ENCODE results near the gene NUP107.

NUP107 gene

DNA sequence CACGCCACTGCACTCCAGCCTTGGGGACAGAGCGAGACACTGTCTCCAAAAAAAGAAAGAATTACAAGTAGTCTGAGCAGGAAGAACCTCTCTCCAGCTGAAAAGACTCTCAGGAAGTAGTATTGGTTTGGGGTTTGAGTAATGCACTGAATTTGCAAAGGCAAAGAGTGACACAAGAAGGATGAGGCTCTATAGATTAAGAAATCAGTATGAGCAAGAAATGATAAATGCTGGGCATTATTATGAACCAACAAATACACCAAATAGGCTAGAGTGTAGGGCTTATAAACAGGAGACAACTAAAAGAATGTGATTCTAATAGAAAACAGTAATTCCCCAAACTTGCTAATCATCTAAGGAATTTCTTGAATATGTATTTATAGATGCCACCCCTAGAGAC is 56.6 kb downstream of the NUP107 start:
- no peak for DNase-seq

DNA sequence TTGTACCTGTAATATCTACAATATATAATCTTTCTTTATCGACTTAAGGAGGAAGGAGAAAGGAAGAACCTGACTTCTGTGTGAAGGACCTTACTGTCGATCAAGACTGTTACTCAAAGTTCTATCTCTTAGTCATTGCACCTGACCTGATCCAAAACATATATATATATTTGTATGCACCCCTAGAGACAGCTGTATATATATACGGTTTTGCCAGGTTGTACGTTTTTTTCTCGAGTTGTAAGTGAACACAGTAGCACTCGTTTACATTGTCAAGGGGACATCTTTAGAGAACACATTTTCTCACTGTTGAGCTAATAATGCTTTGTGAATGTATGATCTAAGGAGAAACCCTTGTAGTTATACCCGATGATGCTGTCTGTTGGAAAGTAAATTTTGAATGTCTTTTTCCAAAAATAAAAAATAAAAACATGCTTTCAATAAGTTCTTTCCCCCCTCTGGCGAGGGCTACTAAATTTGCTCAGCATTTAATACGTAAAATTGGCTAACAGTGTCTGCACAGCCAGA is 58.7 kb downstream of the NUP107 start:
- DNase-seq, result no peak

GRCh38 chr12:68745904-68746571 is 59.3 kb downstream of the NUP107 start, which contains the start of gene SLC35E3:
TSS of gene SLC35E3 (plus strand) at chr12:68746176. CDS start at chr12:68746378, 202 bp downstream.
- peak; percentile 96 for DNase-seq

DNA sequence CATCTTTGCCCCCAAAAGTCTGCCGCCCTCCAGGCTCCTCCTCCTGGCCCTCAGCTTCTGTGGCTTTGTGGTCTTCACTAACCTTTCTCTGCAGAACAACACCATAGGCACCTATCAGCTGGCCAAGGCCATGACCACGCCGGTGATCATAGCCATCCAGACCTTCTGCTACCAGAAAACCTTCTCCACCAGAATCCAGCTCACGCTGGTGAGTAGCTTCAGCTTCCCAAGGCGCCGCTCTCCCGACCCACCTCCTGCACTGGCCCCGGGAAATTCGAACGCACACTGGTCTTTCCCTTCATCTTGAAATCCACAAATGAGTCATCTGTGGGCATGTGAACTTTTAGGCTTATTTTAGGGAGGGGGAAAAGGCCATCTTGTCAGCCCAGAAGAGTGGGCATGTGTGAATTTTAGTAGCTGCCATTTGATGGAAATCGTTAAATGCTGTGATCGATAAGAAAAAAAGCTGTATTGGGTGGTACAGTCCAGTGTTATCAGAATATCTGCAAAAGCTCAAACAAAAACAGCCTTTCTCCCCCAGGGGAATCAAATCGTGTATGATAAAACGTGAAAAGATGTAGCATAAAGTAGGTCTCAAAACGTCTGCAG is 59.9 kb downstream of the NUP107 start:
- peak; percentile 72 for DNase-seq

GRCh38 chr12:68749443-68749842 is 62.7 kb downstream of the NUP107 start:
- DNase-seq, result no peak

DNA sequence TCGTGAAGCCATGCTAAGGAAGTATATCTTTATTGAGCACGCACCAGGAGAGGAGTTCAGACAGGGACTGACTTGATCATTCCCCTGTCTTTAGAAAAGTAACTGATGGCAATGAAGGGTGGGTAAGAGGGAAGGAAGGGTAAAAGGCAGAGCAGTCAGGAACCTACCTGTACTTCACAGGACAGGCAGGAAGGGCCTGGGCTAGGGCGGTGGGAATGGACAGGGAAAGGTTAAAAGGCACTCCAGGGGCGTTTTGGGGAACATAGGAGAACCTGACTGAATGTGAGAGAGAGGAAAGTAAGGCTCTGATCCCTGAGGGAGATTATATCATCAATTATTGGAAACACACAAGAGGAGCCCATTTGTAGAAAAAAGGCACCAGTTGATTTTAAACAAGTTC is 63.1 kb downstream of the NUP107 start:
- no peak for DNase-seq

DNA sequence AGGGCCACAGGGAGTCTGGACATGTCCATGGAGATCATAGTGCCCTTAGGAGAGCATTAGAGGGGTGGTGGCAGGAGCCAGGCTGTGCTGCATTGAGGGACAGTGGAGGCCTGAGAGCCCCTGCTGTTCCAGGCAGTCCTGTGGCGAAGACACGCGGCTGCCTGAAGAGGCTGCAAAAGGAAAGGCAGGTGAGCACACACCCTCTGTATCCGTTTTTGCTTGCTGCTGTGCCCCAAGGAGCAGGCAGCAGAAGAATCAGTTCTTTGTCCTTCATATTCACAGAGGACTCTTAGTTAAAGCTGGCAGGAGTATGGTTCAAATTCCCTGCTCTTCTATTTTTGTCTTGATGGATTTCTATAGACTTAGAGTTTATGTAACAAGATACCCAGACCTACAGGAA is 63.7 kb downstream of the NUP107 start:
- DNase-seq, result no peak

- no peak for DNase-seq
Observed at GRCh38 chr12:68755536-68756243, 68.9 kb downstream of the NUP107 start.

GRCh38 chr12:68759852-68760251 is 73.1 kb downstream of the NUP107 start:
- DNase-seq, result no peak

GRCh38 chr12:68760806-68761441 is 74.1 kb downstream of the NUP107 start:
- no peak for DNase-seq

- no peak for DNase-seq
Observed at GRCh38 chr12:68761442-68761812, 74.6 kb downstream of the NUP107 start.

GRCh38 chr12:68761901-68762630 is 75.3 kb downstream of the NUP107 start:
- DNase-seq, result no peak

GRCh38 chr12:68762691-68763090 is 75.9 kb downstream of the NUP107 start:
- DNase-seq, result no peak

- no peak for DNase-seq
Observed at GRCh38 chr12:68765696-68766095, 78.9 kb downstream of the NUP107 start.

- no peak for DNase-seq
Observed at GRCh38 chr12:68766646-68767045, 79.9 kb downstream of the NUP107 start.

DNA sequence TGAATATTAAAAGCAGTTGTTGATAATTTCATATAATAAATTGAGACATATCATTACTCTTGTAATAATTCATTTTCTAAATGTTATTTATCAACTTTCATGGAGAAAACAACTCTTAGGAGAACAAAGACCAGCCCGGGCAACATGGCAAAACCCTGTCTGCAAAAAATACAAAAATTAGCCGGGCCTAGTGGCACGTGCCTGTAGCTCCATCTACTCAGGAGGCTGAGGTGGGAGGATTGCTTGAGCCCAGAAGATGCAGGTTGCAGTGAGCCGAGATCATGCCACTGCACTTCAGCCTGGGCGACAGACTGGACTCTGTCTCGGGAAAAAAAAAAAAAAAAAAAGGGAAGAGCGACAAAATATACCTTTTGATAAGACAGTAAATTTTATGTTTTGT is 80.4 kb downstream of the NUP107 start:
- no peak for DNase-seq

DNA sequence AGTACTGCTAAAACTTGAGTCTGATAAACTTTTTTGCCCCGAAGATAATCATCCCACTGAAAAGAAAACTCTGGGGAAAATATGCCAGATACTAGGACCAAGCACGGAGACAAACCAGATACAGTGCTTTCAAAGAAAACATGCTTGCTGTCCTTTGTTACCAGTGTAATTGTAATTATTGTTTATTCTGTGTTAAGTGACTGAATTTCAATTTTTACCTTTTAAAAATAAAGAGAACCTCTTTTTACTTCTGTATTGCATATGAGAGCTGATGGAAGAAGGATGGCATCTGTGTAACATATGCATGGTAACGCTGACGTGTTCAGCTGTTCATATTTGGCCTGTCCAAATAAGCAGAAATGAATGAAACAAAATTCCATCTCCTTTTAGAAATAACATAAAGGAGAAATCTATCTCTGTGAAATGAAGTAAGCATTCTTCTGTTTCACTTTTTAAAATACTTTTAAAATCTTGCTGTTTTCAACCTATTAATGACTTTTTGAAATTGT is 81.7 kb downstream of the NUP107 start:
- DNase-seq, result no peak

- DNase-seq, result no peak
Observed at GRCh38 chr12:68769941-68770340, 83.2 kb downstream of the NUP107 start.

DNA sequence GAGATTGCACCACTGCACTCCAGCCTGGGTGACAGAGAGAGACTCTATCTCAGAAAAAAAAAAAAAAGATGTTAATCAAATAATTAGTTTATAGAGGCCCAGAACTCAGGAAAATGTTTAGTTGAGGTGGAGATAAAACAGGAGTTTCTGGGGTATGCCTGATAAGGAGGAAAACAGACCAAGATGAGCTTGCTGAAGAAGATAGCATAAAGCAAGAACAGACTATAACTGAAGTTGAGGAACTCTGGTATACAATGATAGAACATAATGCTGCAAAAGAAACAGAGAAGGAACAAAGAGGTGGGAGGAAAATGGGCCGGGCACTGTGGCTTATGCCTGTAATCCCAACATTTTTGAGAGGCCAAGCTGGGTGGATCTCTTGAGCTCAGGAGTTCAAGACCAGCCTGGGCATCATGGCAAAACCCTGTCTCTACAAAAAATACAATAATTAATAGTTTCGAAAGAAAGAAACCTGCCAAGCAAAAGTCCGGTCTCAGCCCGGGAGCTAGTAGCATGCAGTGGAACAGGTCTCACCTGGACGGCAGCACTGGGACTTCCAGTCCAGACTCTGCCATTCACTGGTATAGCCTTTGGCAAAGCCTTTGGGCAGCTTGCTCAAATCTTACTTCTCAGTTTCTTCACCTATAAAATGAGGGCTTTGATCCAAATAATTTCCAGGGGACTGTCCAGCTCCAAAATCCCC is 84.6 kb downstream of the NUP107 start:
- no peak for DNase-seq

GRCh38 chr12:68772714-68773113 is 85.9 kb downstream of the NUP107 start:
- DNase-seq, result no peak

DNA sequence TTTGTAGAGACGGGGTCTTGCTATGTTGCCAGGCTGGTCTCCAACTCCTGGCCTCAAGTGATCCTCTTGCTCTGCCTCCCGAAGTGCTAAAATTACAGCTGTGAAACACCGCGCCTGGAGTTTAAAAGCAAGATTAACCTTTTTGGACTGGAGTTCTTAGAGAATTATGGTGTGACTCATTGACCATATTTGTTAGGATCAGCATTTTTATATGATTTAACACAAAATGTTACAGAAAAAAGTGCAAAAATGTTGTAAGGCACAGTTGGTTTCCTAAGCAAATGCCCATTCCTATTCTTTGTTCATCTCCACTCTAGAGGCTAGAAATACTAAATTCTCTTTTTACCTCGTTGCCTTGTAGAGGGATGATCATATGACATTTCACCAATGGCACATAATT is 86.8 kb downstream of the NUP107 start:
- DNase-seq, result no peak

GRCh38 chr12:68775121-68775630 is 88.4 kb downstream of the NUP107 start:
- DNase-seq, result no peak

Measured in activated effector memory CD4-positive, alpha-beta T cell treated with anti-CD3 and anti-CD28 coated beads, Interleukin-2, amount 50 U/mL, for 16 hours (primary cell).